Transverse colon (tissue), 4 donors: Measurements from ENCODE around the gene MT1X. TPM values are rescaled to one million over a fixed set of nuclear protein-coding genes. Genes with fewer than 3 reads are reported as not detected.
A peak's percentile ranks its signal among the peaks of the same experiment; 100 is the strongest.

Experiments
- DNase-seq: peaks from one replicate; pipeline ENCODE4 v3.0.0-alpha.2; 2019
- H3K27ac ChIP-seq, 4 donors: fragments of 200-600 bp; sonication (generic); 2 replicates each; pipeline ENCODE4 v1.5.1; 2016 to 2018; ENCODE audit warnings: inconsistent platforms in 4 of 4
- H3K27me3 ChIP-seq: fragments of 200-600 bp; sonication (generic); 2 replicates; pipeline ENCODE4 v1.5.1; 2017; ENCODE audit warnings: inconsistent platforms
- H3K36me3 ChIP-seq, 4 donors: fragments of 200-600 bp; sonication (generic); 2 replicates each; pipeline ENCODE4 v1.5.1; 2017 to 2019; ENCODE audit warnings: inconsistent platforms in 4 of 4
- H3K4me1 ChIP-seq, 4 donors: fragments of 200-600 bp; sonication (generic); 2 replicates each; pipeline ENCODE4 v1.5.1; 2017 to 2020; ENCODE audit warnings: inconsistent platforms in 4 of 4
- H3K4me3 ChIP-seq, 4 donors: fragments of 200-600 bp; sonication (generic); 1 replicate in 1 of 4; 2 replicates in 3 of 4; pipeline versions ENCODE4 v1.5.1 to v1.6.1; 2017 to 2019; ENCODE audit warnings: inconsistent platforms in 4 of 4
- H3K9me3 ChIP-seq, 2 donors: fragments of 200-600 bp; sonication (generic); 2 replicates each; pipeline ENCODE4 v1.5.1; 2017 to 2019; ENCODE audit warnings: inconsistent platforms in 2 of 2
- CTCF ChIP-seq, 5 experiments: fragments of 200-600 bp in 3 of 5; fragments of 450-650 bp in 2 of 5; sonication (generic) in 3 of 5; IDR thresholded peaks; 1 replicate in 2 of 5; 2 replicates in 3 of 5; pipeline ENCODE4 v1.5.1; 2016 to 2017; ENCODE audit warnings: antibody characterized with exemption in 5 of 5, inconsistent platforms in 3 of 5, mild to moderate bottlenecking in 2 of 5, moderate library complexity in 1 of 5
- EP300 ChIP-seq: sonication (generic); formaldehyde crosslinking; IDR thresholded peaks from one replicate; pipeline ENCODE4 v1.6.1; 2017; ENCODE audit warnings: antibody characterized with exemption, low read depth
- POLR2A ChIP-seq: fragments of 450-650 bp; IDR thresholded peaks from one replicate; pipeline ENCODE4 v1.6.1; 2016; ENCODE audit warnings: antibody characterized with exemption, mild to moderate bottlenecking, moderate library complexity
- POLR2AphosphoS5 ChIP-seq, 3 donors: sonication (generic); formaldehyde crosslinking; IDR thresholded peaks; one replicate each; pipeline ENCODE4 v1.6.1; 2016; ENCODE audit warnings: antibody characterized with exemption in 3 of 3
- WGBS, 2 donors: methylation state at CpG; one replicate each; pipeline ENCODE4 v1.1.5; 2018; ENCODE audit warnings: low coverage in 1 of 2; 5-methylcytosine and 5-hydroxymethylcytosine counted together
- in situ Hi-C, 4 donors: fragments of 200-750 bp; cut with MboI; loops; one replicate each; pipeline versions ENCODE4 v1.15.0 to v1.15.1; 2017; ENCODE audit warnings: low sequenced_read_pairs in 3 of 4, low pct_ligation_motif_present in 1 of 4, low pct_unique_long_range_greater_than_20kb in 1 of 4
- intact Hi-C: fragments of 100-400 bp; cut with DNase I; formaldehyde crosslinking; loops from one replicate; pipeline ENCODE4 v1.15.1; 2023; ENCODE audit warnings: low total_unique reads
- total RNA-seq, 4 donors: library from RNA; depleted of rRNA; stranded (reverse); fragments of >200 nt; gene quantifications; one replicate each; pipeline ENCODE4 v1.1.0, GENCODE V29; 2016

MT1X gene
- total RNA-seq, 4 donors from 2014 or later, result 40.4 to 784 (median 274) TPM

DNA sequence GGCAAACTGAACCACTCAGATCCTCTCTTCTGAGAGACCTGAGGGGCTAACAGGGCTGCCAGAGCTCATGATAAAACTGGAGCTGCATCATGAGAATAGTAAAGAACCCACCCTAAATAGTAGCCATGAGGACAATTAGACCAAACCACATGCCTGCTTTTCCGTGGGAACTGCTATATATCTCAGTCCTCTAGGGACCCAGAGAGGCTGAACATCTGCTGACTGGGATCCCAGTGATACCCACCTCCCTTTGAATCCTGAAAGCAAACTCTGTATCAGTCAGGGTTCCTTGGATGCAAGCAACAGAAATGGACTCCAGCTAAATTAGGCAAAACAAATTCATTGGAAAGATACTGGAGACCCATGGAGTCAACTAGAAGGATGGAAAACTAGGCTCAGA lies 6.5 kb downstream of the MT1X start:
- in situ Hi-C loops (no loop called here), intact Hi-C loops (no loop called here)
- no peaks in the 10 kb centered on the region for H3K9me3 ChIP-seq
- WGBS, 2 donors, result 70% methylated on average over 1 of the region's 1 CpG; no CpG with 5 or more reads in 1 of the 2 donors
- H3K27ac ChIP-seq, result no peak overlapping the region
- peaks cover 0 to 2% (median under 1%) of the 10 kb centered on the region in 4 donors for H3K4me1 ChIP-seq
- no peak for DNase-seq
- TF ChIP-seq EP300, result no peak
- H3K4me3 ChIP-seq, result no peak overlapping the region
- H3K36me3 ChIP-seq, result no peaks in the 10 kb centered on the region
- no peaks in the 10 kb centered on the region for H3K27me3 ChIP-seq

DNA sequence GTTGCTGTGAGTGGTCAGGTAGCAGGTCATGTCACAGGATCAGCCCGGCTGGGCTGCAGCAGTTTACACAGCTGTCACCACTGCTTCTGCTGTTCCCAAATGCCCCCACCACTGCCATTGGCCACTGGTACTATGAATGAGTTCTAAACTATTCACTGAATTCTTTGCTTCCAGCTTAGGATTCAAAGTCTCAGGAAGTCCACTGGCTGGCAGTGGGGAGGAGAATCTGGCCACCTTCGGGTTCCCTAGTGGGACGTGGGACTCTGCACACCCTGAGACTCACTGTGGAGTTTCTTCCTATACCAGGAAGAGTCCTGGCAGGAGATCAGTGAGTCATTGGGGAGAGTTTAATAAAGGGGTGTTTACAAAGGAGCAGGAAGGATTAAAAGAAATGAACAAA lies 6.9 kb downstream of the MT1X start:
- in situ Hi-C loops, result no loop called here
- no peaks in the 10 kb centered on the region for H3K27me3 ChIP-seq

DNA sequence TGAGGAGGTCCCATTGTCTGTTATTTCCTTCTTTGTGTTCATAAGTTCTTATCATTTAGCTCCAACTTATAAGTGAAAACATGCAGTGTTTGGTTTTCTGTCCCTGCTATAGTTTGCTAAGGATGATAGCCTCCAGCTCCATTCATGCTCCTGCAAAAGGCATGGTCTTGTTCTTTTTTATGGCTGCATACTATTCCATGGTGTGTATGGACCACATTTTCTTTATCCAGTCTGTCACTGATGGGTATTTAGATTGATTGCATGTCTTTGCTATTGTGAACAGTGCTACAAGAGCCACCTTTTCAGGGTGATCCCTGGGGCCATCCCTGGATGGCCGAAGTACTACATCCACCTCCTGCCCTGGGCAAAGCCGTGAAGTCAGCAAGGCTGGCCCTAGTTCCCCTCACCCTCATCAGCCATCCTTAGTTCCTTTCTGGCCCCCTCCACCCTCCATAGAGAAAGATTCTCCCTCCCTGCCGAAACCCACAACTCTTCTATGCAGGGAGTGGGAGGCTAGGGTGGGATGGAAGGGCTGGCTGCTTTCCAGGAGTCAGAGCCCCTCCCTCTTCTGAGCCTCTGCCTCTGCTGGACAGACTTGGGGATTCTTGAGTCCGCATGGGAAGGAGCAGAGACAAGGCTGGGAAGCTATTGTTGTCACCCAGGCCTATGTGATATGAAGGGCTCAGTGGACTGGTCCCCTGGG lies 8.3 kb downstream of the MT1X start:
- H3K9me3 ChIP-seq, result no peaks in the 10 kb centered on the region
- intact Hi-C loops (no loop called here), in situ Hi-C loops (no loop called here)
- no peaks in the 10 kb centered on the region for H3K4me1 ChIP-seq
- no peaks in the 10 kb centered on the region for H3K36me3 ChIP-seq
- H3K27ac ChIP-seq, result no peak overlapping the region
- no peak for TF ChIP-seq EP300
- 81 to 100% methylated on average over 1 to 4 of the region's 4 CpGs for WGBS, 2 donors
- no peak for DNase-seq
- no peak overlapping the region for H3K4me3 ChIP-seq
- no peaks in the 10 kb centered on the region for H3K27me3 ChIP-seq

More for the DNA sequence above, 6.9 kb downstream of the MT1X start:
- Histone ChIP-seq H3K4me1 (no peaks in the 10 kb centered on the region), H3K9me3 (no peaks in the 10 kb centered on the region), H3K36me3 (no peaks in the 10 kb centered on the region), H3K4me3 (no peak overlapping the region), H3K27ac (no peak overlapping the region)
- no peak for DNase-seq
- 83 to 93% methylated on average over 2 to 3 of the region's 3 CpGs for WGBS, 2 donors
- TF ChIP-seq POLR2AphosphoS5 (IDR thresholded peaks at IDR 0.05) (no peak), CTCF (IDR thresholded peaks at IDR 0.05) (no peak), POLR2A (no peak), EP300 (no peak)
- intact Hi-C loops, result no loop called here

GRCh38 chr16:56691885-56692284 lies 9.6 kb downstream of the MT1X start:
- in situ Hi-C loops, result no loop called here
- H3K27me3 ChIP-seq, result no peaks in the 10 kb centered on the region
- no peak for TF ChIP-seq CTCF (IDR thresholded peaks at IDR 0.05)
- no peak for TF ChIP-seq EP300
- TF ChIP-seq POLR2A, result no peak
- TF ChIP-seq POLR2AphosphoS5 (IDR thresholded peaks at IDR 0.05), result no peak
- no peak overlapping the region for H3K4me3 ChIP-seq
- intact Hi-C loops, result no loop called here
- no peaks in the 10 kb centered on the region for H3K36me3 ChIP-seq
- no peak overlapping the region for H3K27ac ChIP-seq
- WGBS, 2 donors, result 58% methylated on average over 4 of the region's 4 CpGs; no CpG with 5 or more reads in 1 of the 2 donors
- H3K9me3 ChIP-seq, result no peaks in the 10 kb centered on the region
- no peaks in the 10 kb centered on the region for H3K4me1 ChIP-seq
- DNase-seq, result peak; percentile 46

- Histone ChIP-seq H3K27me3 (no peaks in the 10 kb centered on the region), H3K36me3 (no peaks in the 10 kb centered on the region), H3K4me3 (no peak overlapping the region), H3K27ac (no peak overlapping the region), H3K9me3 (no peaks in the 10 kb centered on the region), H3K4me1 (no peaks in the 10 kb centered on the region)
- 22% methylated on average over 1 of the region's 1 CpG; no CpG with 5 or more reads in 1 of the 2 donors for WGBS, 2 donors
- in situ Hi-C loops (no loop called here), intact Hi-C loops (no loop called here)
- DNase-seq, result no peak
- TF ChIP-seq CTCF (IDR thresholded peaks at IDR 0.05) (no peak), EP300 (no peak), POLR2AphosphoS5 (IDR thresholded peaks at IDR 0.05) (no peak), POLR2A (no peak)
These were observed 13.0 kb downstream of the MT1X start for GRCh38 chr16:56695246-56695645.
